ENCODE measurements around the gene CSNK1A1.

DNA sequence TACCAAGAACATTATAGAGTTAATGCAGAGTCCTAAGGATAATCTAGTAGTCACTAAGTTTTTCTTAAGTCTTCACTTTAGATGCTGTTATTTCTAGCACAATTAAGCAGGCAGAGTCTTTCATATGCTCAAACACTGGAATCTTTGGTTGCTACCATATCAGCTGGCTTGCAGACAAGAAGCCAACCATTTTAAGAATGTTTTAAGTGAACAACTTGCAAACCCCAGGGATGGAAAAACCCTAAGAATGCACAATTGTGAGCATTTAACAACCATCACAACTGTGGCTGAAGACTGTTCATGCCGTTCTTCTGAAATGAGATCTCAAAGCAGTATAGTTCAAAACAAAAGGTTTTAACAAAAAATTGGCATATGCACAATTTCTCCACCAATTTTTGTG is 55.1 kb downstream of the CSNK1A1 start:
- no peak for TF ChIP-seq FOXM1 (IDR thresholded peaks at IDR 0.05; ENCODE audit: low read depth)
- TF ChIP-seq, protein P1, sequence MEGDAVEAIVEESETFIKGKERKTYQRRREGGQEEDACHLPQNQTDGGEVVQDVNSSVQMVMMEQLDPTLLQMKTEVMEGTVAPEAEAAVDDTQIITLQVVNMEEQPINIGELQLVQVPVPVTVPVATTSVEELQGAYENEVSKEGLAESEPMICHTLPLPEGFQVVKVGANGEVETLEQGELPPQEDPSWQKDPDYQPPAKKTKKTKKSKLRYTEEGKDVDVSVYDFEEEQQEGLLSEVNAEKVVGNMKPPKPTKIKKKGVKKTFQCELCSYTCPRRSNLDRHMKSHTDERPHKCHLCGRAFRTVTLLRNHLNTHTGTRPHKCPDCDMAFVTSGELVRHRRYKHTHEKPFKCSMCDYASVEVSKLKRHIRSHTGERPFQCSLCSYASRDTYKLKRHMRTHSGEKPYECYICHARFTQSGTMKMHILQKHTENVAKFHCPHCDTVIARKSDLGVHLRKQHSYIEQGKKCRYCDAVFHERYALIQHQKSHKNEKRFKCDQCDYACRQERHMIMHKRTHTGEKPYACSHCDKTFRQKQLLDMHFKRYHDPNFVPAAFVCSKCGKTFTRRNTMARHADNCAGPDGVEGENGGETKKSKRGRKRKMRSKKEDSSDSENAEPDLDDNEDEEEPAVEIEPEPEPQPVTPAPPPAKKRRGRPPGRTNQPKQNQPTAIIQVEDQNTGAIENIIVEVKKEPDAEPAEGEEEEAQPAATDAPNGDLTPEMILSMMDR (IDR thresholded peaks at IDR 0.05), result no peak
- no peak for TF ChIP-seq GATA2 (CRISPR knock-in tag; IDR thresholded peaks at IDR 0.05)

Measured in SK-N-SH (cell line).